Renal pelvis (tissue), 12 donors: ENCODE results near the gene CSNK1G3. TPM values are rescaled to one million over a fixed set of nuclear protein-coding genes. Genes with fewer than 3 reads are reported as not detected.
"Not testable (repeated sequence)": the region's sequence is repeated elsewhere in the genome, so short reads cannot be mapped to it uniquely, and the experiment has no call there.

Source experiments
- DNase-seq: peaks from one replicate; pipeline ENCODE4 v3.0.0-alpha.2; 2013
- long read RNA-seq, 16 experiments: transcript quantifications; one replicate each; lab custom pipeline, GENCODE V29; 2026
- polyA plus RNA-seq, 3 donors: library from polyadenylated mRNA; unstranded; fragments of 120-200 nt; gene quantifications; one replicate each; pipeline ENCODE4 v1.2.1, GENCODE V29; 2013; ENCODE audit not compliant: insufficient read length in 3 of 3

CSNK1G3 gene
- 10 to 100 TPM; 34.3 to 39.1 (median 34.5) TPM for polyA plus RNA-seq
- long read RNA-seq, donor 1, full-length matches to known transcripts = 2 of 7 reads
- long read RNA-seq, donor 1, partial matches to known transcripts = 5 of 7 reads
- long read RNA-seq, donor 1, other reads (novel, unspliced or antisense) = 0 of 7 reads
- long read RNA-seq, donor 2, full-length matches to known transcripts = 1 of 6 reads
- long read RNA-seq, donor 2, partial matches to known transcripts = 5 of 6 reads
- long read RNA-seq, donor 2, other reads (novel, unspliced or antisense) = 0 of 6 reads
- long read RNA-seq, donor 3, full-length matches to known transcripts = 4 of 14 reads
- long read RNA-seq, donor 3, partial matches to known transcripts = 10 of 14 reads
- long read RNA-seq, donor 3, other reads (novel, unspliced or antisense) = 0 of 14 reads
- long read RNA-seq, donor 4, partial matches to known transcripts = 5 of 5 reads
- long read RNA-seq, donor 4, other reads (novel, unspliced or antisense) = 0 of 5 reads
- long read RNA-seq, donor 5, partial matches to known transcripts = 0 of 1 reads
- long read RNA-seq, donor 5, other reads (novel, unspliced or antisense) = 0 of 1 reads
- long read RNA-seq, donor 6, full-length matches to known transcripts = 2 of 2 reads
- long read RNA-seq, donor 6, partial matches to known transcripts = 0 of 2 reads
- long read RNA-seq, donor 6, other reads (novel, unspliced or antisense) = 0 of 2 reads
- long read RNA-seq, donor 7, transcript CSNK1G3-204 (2 exons, 920 nt) = major isoform, 7 of 12 reads
- long read RNA-seq, donor 7, partial matches to known transcripts = 5 of 12 reads
- long read RNA-seq, donor 7, other reads (novel, unspliced or antisense) = 0 of 12 reads
- long read RNA-seq, donor 8, full-length matches to known transcripts = 1 of 6 reads
- long read RNA-seq, donor 8, partial matches to known transcripts = 5 of 6 reads
- long read RNA-seq, donor 8, other reads (novel, unspliced or antisense) = 0 of 6 reads
- long read RNA-seq, donor 9, full-length matches to known transcripts = 7 of 13 reads
- long read RNA-seq, donor 9, partial matches to known transcripts = 6 of 13 reads
- long read RNA-seq, donor 9, other reads (novel, unspliced or antisense) = 0 of 13 reads
- long read RNA-seq, donor 10, partial matches to known transcripts = 0 of 2 reads
- long read RNA-seq, donor 10, other reads (novel, unspliced or antisense) = 0 of 2 reads
- long read RNA-seq, donor 11, partial matches to known transcripts = 5 of 9 reads
- long read RNA-seq, donor 11, other reads (novel, unspliced or antisense) = 0 of 9 reads
- long read RNA-seq, donor 12, full-length matches to known transcripts = 4 of 10 reads
- long read RNA-seq, donor 12, partial matches to known transcripts = 6 of 10 reads
- long read RNA-seq, donor 12, other reads (novel, unspliced or antisense) = 0 of 10 reads
- long read RNA-seq, donor 13 = 0 reads
- long read RNA-seq, donor 14, full-length matches to known transcripts = 16 of 27 reads
- long read RNA-seq, donor 14, partial matches to known transcripts = 11 of 27 reads
- long read RNA-seq, donor 14, other reads (novel, unspliced or antisense) = 0 of 27 reads
- long read RNA-seq, donor 15, full-length matches to known transcripts = 2 of 19 reads
- long read RNA-seq, donor 15, partial matches to known transcripts = 17 of 19 reads
- long read RNA-seq, donor 15, other reads (novel, unspliced or antisense) = 0 of 19 reads
- long read RNA-seq, donor 16, full-length matches to known transcripts = 3 of 3 reads
- long read RNA-seq, donor 16, partial matches to known transcripts = 0 of 3 reads
- long read RNA-seq, donor 16, other reads (novel, unspliced or antisense) = 0 of 3 reads

- peak; percentile 96 for DNase-seq
Measured at GRCh38 chr5:123511648-123512605, at the start of gene CSNK1G3. Gene CSNK1G3, plus strand, starts transcription at chr5:123512177. Its CDS starts 33,487 bp downstream, at chr5:123545664.

- DNase-seq = not testable (repeated sequence)
Measured at GRCh38 chr5:123466839-123467238, 45.1 kb upstream of the CSNK1G3 start.

- no peak for DNase-seq
Measured at GRCh38 chr5:123471385-123471784, 40.6 kb upstream of the CSNK1G3 start.

DNA sequence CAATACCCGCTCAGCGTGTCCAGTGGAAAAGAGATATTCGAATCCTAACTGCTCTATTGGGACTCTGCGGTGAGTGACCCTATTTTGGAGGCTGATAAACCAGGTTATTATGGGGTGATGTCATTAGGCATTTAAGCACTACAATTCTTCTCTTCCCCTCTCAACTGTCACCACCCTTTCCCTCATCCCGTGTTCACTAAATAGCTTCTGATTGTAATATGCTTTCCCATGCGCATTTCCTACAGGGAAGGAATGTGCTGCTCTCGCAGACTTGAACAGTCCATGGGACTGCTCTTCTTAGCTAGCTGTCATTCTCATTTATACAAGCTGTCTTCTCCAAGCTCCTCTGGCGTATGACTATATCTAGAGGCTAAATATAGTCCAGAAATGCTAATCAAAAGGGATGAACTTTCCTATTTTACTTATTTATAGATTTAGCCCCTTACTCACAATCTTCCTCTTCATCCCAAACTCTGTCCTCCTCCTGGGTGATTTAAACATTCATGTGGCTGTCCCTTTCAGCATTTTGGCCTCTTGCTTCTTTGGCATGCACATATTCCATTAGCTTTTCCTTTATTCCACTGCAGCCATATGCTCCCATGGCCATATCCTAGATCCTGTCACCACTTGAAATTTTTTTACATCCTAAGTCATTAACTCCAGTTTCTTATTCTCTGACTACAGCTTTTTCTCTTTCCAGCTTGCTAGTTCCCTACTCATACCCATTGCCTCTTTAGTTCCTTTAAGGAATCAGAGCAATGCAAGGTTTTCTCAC, 39.6 kb upstream of the CSNK1G3 start:
- DNase-seq = no peak

DNA sequence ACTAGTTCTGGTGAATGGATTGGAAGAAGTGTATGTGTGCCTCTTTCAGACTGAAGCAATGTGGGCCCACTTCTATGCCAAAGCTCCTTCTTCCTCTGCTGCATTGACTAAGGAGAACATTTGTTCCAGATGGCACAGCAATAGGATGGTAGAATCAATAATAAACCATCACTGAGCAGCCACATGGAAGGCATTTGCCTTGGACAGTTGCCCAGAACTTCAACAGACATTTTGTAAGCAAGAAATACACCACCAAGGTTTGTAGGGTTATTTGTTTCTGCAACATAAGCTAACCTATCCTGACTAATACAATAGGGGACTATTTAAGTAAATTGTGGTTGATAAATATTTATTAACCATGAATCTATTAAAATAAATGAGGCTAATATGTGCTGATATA, 37.7 kb upstream of the CSNK1G3 start:
- DNase-seq = no peak

GRCh38 chr5:123476731-123477130, 35.2 kb upstream of the CSNK1G3 start:
- no peak for DNase-seq

DNA sequence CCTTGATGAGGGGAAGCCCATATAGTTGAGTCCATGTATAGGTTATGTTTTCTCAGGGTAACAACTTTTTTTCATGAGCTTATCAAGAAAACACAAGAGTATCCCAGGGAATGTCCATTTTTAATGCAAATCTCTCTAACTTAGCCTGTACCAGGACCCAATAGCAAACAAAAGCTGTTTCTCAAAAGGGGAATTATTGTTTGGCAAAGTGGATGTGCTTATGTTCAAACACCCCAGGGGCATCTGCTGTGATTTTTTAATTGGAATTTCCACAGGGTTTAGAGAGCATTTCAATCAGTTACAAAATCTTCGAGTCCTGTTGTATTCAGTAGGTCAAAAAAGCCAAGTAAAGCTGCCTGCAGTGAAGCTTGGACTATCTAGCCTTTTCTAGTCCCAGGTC, 33.4 kb upstream of the CSNK1G3 start:
- no peak for DNase-seq

DNA sequence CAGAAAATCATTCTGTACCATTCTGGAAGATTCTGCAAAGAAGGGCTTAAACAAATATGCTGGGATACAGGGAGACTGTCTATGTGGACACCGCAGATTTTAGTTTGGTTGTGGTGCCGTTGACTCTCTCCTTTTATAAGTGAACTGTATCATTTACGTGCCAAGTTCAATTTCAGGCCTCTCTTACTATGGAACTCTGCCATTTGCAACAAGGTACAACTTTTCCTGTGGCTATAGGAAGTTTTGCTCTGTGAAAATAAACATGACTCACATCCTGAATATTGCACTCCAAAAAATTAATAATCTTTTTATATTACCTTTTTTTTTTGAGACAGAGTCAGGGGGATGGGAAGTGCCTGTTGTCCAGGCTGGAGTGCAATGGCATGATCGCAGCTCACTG, 29.7 kb upstream of the CSNK1G3 start:
- DNase-seq = no peak

DNA sequence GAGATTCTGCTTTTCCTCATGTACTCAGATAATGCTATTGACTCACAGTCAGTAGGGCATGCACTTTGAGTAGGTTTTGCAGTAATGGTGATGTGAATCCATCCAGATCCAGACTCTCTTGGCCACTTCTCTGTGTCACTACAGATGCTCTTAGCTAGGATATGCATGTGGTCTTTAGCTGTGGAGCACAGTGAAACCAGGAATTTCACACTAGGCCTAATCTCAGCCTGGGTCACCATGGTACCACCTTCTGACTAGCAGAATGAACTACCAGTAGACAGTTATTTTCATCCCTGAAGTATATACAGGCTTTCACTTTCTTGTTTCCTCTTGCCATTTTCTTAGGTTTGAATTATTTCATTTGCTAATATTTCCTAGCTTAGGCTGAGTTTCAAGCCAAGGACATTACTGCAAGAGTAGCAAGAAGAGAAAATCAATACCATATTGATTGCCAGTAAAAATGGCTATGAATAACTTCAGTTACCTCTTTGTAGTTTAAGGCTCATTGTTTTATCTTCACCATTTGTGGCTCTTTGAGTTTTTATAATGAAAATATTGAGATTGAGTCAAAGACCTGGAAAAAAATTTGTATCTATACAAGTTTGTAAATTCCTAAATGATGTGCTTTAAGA, 28.4 kb upstream of the CSNK1G3 start:
- no peak for DNase-seq

DNA sequence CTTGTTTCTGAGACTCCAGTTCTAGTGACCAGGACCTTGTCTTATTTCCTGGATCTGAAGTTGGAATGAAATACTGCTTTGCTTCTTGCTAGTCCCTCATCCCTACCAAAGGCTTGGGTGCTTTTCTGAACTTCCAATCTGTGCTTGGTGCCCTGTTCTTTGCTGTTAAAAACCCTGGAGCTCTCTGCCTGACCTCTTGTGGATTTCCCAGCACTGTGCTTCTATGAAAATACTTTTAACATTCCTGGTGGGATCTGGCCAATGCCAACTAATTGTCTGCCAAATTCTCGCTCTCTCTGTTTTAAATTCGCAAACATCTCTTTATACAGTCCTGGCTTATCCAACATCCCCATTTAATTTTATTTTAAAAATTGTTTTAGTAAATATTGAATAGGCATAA, 26.7 kb upstream of the CSNK1G3 start:
- DNase-seq = no peak

DNA sequence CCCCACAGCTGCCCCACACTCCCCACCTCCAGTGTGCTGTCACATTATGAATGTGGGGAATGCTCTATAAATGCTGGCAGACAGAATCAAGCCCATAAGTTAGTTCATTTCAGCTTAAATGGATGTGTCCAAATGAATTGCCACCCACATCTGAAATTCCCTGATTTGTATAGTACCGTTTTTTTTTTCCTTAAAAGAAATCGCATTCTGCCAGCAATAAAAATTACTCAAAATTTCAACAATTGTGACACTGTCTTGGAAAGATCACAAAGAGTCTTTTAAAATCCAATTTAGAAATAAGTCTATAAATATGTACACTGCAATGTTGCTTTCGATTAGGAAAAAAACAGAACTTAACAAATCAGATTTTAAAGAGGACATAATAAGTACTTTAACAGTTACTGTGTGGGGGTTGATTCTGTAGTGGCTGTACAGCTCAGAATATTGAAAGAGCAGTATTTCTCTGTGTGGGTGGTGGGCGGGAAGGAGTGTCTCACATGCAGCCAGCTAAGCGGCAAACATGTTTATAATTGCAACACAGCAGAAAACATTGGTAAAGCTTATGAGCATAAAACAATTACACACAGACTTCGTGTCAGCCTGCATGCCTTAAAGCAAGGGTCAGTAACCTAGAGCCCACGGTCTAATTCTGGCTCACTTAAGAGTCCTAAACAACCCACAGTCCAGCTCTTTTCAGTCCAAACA, 24.9 kb upstream of the CSNK1G3 start:
- no peak for DNase-seq

DNA sequence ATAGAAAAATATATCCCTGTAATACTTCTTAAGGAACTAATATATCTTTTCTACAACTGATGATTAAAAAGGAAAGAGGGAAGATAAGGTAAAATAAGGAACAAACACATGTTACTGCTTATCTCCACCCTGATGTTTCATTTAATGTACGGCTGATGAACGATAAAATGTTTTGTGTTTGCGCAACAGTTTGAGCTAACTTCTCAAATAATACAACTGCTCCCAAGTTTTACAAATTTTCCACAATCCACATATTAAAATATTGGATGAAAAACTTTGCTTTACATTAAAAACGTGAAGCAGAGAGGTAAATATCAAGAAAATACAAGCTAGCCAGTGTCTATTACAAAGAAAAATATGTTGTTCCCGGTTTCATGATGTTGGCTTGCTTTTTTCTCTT, 21.0 kb upstream of the CSNK1G3 start:
- DNase-seq = no peak

DNA sequence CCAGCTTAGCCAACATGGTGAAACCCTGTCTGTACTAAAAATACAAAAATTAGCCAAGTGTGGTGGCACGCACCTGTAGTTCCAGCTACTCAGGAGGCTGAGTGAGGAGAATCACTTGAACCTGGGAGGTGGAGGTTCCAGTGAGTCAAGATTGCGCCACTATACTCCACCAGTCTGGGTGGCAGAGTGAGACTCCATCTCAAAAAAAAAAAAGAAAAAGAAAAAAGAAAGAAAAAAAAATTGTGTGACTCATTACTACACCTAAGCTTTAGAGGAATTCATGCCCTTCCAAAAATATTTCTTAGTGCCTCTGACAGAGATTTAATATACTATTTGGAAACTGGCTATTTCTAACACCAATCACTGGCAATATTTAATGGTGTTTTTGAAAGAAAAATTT, 16.8 kb upstream of the CSNK1G3 start:
- DNase-seq = not testable (repeated sequence)

GRCh38 chr5:123496892-123497291, 15.1 kb upstream of the CSNK1G3 start:
- DNase-seq = no peak

GRCh38 chr5:123500471-123500870, 11.5 kb upstream of the CSNK1G3 start:
- DNase-seq = no peak

- no peak for DNase-seq
Measured at GRCh38 chr5:123502120-123502519, 9.9 kb upstream of the CSNK1G3 start.

DNA sequence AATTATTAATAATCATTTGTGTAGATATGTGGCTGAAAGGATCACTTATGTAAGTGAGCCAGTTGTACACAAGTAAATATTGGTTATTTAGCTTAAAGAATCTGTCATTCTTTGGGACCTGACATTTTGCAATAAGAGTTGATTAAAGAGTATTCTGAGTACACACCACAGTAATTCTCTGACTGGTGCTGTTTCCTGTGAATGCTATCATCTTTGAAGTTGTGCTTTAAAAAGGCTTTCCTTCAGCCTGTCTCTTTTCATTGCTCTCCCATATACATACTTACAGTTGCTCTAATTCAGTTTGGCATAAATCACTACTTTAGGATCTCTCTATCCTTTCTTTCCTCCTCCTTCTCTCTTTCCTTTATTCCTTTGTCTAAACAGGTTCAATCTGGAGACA, 8.7 kb upstream of the CSNK1G3 start:
- DNase-seq = no peak

- no peak for DNase-seq
Measured at GRCh38 chr5:123505633-123506032, 6.3 kb upstream of the CSNK1G3 start.
